ENCODE measurements around the gene BCL6B.

BCL6B gene

DNA sequence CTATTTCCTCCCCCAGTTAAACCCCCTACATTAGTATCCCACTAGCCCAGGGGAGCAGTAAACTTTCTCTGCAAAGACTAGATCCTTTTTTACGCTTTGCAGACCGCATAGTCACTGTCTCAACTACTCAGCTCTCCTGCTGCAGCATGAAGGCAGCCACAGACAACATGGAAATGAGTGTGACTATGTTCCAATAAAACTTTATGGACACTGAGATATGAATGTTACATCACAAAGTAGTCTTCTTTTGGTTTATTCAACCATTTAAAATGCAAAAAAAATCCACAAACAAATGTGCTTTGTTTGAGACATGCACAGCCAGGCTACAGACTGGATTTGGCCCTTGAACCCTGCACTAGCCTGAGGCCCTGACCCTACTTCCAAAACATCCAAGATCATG lies 12.3 kb upstream of the BCL6B start:
- DNase-seq: no peak

DNA sequence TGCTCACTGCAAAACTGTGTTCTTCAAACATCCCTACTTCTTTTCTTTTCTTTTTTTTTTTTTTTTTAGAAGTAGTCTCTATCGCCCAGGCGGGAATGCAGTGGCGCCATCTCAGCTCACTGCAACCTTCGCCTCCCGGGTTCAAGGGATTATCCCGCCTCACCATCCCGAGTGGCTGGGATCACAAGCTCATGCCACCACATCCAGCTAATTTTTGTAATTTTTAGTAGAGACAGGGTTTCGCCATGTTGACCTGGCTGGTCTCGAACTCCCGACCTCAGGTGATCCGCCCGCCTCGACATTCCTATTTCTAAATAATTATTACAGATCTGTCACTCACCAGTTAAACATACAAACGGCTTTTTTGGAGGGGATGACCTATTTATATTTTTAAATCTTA lies 11.4 kb upstream of the BCL6B start:
- DNase-seq: no peak

DNA sequence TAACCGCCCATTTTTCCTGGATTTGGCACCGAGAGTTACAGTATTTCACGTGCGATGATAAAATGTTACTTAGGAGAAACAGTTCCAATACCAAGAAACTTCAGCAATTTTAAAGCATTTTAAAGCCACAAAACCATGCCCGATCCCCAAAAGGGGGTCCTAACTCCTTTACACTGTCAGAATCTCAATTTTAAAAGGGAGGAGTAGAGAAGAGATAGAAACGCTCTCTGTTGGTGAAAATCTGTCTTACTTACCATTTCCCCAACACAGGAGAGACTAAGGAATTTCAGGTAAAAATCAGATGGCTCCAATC lies 11.0 kb upstream of the BCL6B start:
- no peak for DNase-seq

DNA sequence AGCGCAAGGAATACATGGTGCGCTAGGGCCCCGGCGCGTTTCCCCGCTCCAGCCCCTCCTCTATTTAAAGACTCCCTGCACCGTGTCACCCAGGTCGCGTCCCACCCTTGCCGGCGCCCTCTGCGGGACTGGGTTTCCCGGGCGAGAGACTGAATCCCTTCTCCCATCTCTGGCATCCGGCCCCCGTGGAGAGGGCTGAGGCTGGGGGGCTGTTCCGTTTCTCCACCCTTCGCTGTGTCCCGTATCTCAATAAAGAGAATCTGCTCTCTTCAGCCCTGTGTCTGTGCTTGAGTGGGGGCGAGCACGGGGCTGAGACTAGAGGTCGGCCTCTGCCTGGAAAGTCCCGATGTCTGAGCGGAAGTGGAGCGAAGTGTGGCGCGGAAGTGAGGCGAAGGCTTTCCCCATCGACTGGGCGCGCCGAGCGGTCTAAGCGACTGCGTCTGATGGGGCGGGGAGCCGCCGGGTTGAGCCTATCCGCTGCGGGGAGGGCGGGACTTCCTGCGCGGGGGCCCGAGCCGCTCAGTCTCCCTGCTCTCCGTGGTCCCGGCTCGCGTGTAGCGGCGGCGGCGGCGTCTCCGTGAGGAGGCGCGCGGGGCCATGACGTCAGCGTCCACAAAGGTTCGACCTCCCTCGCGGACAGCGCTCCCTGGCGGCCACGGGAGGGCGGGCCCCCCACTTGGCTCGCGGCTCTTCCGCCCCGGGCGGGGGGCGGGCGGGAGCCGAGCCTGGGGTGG lies 8.4 kb upstream of the BCL6B start:
- DNase-seq: peak; percentile 91 to 94

GRCh38 chr17:7014995-7015958 lies 7.6 kb upstream of the BCL6B start:
- no peak for DNase-seq

DNA sequence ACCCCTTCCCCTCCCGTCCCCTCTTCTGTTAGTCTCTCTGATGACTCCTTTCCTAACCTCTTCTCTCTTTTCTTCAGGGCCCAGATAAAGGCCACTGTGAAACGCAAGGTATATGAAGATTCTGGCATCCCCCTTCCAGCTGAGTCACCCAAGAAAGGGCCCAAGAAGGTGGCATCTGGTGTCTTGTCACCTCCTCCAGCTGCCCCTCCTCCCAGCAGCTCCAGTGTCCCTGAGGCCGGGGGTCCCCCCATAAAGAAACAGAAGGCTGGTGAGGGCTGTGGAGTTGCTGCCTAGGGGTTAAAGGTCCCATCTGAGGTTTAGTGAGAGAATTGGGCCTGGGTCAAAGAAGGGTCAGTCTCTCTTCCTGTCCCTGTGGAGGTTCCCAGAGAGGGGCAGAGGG lies 6.4 kb upstream of the BCL6B start:
- DNase-seq: no peak

GRCh38 chr17:7016886-7017826 lies 5.7 kb upstream of the BCL6B start:
- no peak for DNase-seq

- no peak for DNase-seq
These were observed 5.0 kb upstream of the BCL6B start for GRCh38 chr17:7017827-7018200.

GRCh38 chr17:7018331-7018964 lies 4.4 kb upstream of the BCL6B start:
- DNase-seq: no peak

DNA sequence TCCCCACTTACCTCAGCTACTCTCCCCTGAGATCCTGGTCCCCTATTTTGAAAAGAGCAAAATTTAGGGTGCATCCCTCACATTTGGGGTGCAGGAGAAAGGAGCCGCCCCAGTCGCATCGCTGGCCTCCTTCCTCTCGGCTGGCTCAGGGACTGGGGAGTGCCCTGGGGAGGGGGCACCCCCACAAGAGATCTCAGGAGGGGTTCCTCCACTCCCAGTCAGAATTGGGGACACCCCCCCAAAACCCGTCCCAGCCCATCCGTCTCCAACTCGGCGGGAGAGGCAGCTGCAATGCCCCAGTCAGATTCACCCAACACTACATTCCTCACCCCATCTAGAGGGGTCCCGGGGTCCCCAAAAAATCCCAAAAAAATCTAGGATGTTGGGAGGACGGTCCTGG lies 3.5 kb upstream of the BCL6B start:
- no peak for DNase-seq

DNA sequence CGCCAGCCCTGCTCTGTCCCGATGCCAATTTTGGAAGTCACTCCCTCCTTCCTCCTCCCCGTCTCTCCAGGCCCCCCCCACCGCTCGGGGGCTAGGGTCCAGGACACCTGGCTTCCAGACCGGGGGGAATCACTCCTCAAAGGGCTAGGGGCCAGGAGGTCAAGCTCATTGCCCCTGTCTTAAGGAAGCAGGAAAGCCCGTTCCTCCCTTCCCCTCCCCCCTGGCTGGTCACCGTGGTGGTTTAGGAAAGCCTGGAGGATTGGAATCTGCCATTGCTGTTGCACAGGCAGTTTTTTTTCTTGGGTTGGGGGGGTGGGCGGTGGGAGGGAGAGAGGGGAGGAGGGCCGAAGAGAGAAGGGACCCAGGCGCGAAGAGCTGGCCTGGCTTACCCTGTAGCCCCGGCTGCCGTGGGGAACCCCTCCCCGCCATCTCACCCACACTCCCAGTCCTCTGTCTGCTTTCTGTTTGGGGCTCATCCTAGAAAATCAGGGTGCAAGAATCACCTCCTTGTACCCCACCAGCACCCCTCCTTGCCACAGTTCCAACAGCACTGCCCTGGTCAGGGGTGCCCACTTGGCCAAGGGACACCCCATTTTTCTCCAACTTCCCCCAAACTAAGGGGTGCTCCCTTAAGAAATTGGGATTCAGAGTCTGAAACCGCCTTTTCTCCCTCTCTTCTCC lies 2.9 kb upstream of the BCL6B start:
- peak in 1 of 2 experiments; percentile 36 for DNase-seq

- no peak for DNase-seq
These were observed 1.8 kb upstream of the BCL6B start for GRCh38 chr17:7020894-7021664.

DNA sequence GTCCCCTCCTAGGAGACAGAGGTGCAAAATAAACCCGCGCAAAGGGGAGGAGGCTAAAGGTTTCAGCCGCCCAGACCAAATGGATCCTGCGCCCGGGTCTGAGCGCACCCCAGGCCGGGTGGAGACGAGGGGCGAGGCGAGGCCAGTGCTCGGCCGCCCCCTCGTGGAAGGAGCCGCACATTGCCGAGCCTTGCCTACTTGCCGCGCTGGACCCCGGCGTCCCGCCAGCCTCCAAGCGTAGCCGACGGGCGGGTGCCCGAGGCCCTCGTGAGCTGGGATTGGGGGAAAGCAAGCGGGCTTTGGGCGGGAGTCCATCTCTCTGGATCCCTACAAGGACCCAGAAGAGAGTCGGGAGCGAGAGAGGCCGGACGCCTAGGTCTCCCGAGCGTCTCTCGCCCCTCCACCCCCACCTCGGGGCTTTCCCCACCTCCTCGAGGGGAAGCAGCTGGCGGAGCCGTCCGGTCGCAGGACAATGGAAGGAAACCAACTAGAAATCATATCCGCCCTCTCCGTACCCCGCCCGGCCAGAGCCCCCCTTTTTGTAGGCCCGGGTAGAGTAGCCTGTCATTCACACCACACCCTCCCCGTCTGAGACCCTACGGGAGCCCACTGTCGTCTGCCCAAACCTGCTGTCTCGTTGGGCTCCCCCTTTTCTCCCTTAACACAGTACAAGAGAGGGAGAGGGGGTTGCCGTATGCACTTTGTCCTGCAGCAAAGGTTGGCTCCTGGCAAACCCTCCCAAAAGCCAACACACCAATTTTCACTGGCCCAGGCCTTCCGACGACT lies 664 bp upstream of the BCL6B start:
- DNase-seq: peak; percentile 33 to 80

GRCh38 chr17:7023576-7024401 lies 939 bp downstream of the BCL6B start:
- peak; percentile 89 to 94 for DNase-seq

GRCh38 chr17:7024402-7024785 lies 1.5 kb downstream of the BCL6B start:
- no peak for DNase-seq

GRCh38 chr17:7025245-7025644 lies 2.4 kb downstream of the BCL6B start:
- DNase-seq: no peak

GRCh38 chr17:7026471-7027115 lies 3.7 kb downstream of the BCL6B start:
- DNase-seq: no peak

DNA sequence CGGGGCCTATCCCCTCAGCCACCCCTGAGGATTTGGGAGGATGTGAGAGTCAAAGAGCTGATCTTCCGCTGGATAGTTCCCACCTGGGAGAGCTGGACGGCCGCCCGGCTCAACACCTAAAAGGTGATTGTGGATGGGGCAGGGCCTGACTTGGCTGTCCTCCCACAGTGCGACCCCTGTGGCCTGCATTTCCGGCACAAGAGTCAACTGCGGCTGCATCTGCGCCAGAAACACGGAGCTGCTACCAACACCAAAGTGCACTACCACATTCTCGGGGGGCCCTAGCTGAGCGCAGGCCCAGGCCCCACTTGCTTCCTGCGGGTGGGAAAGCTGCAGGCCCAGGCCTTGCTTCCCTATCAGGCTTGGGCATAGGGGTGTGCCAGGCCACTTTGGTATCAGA lies 4.5 kb downstream of the BCL6B start:
- no peak for DNase-seq

DNA sequence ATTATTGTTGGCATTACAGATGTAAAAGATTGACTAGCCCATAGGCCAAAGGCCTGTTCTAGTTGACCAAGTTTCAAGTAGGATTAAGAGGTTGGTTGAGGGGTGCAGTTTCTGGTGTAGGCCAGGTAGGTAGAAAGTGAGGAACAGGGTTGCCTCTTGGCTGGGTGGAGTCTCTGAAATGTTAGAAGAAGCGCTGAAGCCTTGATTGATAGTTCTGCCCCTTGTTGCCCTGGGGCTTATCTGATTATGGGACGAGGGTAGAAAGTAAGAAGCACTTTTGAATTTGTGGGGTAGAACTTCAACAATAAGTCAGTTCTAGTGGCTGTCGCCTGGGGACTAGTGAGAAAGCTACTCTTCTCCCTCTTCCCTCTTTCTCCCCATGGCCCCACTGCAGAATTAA lies 6.2 kb downstream of the BCL6B start:
- DNase-seq: no peak

Measured in NCI-H1930 (cell line).